ENCODE results near the gene TAS2R60.
"Not testable (repeated sequence)": the region's sequence is repeated elsewhere in the genome, so short reads cannot be mapped to it uniquely, and the experiment has no call there.

The TAS2R60 gene

GRCh38 chr7:143479055-143479766 is 36.0 kb downstream of the TAS2R60 start:
- DNase-seq (ENCODE audit: low spot score), result no peak

GRCh38 chr7:143480501-143480900 is 37.2 kb downstream of the TAS2R60 start:
- no peak for DNase-seq (ENCODE audit: low spot score)

GRCh38 chr7:143484119-143484518 is 40.9 kb downstream of the TAS2R60 start:
- no peak for DNase-seq (ENCODE audit: low spot score)

DNA sequence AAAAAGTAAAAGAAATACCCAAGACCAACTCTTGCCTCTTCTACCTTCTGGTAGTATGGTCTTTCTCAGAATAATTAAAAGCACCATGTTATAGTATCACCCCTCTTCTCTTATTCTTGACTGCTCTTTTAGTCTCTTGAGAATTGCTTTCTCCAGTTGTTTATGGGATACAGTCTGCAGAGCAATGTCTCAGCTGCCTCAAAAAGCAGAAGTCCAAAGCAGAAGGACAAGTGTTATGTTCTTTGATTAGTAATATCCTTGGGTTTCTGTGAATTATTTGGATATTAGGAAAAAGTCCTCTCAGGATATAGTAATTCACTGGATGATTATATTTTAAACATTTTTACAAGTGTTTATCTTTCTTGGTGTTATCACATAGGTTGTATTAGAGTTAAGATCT is 41.8 kb downstream of the TAS2R60 start:
- DNase-seq (ENCODE audit: low spot score), result no peak

DNA sequence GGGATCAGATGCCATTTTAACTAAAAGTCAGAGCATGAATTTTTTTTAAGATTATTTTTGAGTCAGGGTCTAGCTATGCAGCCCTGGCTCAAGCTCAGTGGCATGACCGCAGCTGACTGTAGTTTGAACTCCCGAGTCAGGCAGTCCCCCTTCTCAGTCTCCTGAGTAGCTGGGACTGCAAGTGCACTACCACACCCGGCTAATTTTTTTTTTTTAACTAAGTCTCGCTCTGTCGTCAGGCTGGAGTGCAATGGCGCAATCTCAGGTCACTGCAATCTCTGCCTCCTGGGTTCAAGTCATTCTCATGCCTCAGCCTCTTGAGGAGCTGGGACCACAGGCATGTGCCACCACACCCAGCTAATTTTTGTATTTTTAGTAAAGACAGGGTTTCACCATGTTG is 42.2 kb downstream of the TAS2R60 start:
- no peak for DNase-seq (ENCODE audit: low spot score)

DNA sequence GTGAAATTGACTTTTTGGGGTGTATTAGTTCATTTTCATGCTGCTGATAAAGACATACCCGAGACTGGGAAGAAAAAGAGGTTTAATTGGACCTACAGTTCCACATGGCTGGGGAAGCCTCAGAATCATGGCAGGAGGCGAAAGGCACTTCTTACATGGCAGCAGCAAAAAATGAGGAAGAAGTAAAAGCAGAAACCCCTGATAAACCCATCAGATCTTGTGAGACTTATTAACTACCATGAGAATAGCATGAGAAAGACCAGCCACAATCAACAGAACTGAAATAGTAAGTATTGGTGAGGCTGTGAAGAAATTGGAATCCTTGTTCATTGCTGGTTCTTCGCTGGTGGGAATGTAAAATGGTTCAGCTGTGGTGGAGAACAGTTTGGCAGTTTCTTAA is 43.0 kb downstream of the TAS2R60 start:
- not testable (repeated sequence) for DNase-seq (ENCODE audit: low spot score)

DNA sequence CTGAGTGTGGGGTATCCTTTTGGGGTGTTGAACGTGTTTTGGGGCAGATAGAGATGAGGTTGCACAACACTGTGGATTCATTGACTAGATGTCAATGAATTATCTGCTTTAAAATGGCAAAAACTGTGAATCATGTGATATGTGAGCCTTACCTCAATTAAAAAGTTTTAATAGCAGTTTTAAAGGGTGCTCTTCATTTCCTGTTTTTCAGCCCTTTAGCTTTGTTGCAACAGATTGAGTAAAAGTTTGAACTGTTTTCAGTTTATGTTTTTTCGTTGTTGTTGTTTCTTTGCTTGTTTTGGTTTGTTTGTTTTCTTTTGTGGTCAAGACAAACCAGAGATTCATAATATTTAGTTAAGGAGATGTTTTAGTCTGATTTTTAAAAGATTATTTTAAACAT is 43.8 kb downstream of the TAS2R60 start:
- no peak for DNase-seq (ENCODE audit: low spot score)

DNA sequence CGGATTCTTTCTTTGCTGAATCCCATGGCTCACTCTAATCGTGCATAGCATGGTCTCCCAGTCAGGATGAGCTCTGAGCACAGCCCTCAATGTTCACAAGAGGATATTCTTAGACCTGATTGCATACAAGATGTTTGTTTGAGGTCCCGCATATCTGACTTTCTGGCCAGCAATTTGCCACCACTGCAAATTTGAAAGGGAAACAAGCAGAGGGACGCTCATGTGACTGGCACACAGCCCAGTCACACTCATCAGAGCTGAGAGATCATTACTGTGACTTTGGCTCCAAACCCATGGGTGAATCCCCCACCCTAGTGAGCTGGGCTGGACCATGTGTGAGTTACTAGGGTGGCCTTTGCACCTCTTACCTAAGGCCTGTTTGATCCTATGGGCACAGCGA is 44.3 kb downstream of the TAS2R60 start:
- no peak for DNase-seq (ENCODE audit: low spot score)

GRCh38 chr7:143490717-143491306 is 47.6 kb downstream of the TAS2R60 start:
- DNase-seq (ENCODE audit: low spot score), result no peak

GRCh38 chr7:143492043-143492471 is 48.8 kb downstream of the TAS2R60 start:
- DNase-seq (ENCODE audit: low spot score), result peak; percentile 93

DNA sequence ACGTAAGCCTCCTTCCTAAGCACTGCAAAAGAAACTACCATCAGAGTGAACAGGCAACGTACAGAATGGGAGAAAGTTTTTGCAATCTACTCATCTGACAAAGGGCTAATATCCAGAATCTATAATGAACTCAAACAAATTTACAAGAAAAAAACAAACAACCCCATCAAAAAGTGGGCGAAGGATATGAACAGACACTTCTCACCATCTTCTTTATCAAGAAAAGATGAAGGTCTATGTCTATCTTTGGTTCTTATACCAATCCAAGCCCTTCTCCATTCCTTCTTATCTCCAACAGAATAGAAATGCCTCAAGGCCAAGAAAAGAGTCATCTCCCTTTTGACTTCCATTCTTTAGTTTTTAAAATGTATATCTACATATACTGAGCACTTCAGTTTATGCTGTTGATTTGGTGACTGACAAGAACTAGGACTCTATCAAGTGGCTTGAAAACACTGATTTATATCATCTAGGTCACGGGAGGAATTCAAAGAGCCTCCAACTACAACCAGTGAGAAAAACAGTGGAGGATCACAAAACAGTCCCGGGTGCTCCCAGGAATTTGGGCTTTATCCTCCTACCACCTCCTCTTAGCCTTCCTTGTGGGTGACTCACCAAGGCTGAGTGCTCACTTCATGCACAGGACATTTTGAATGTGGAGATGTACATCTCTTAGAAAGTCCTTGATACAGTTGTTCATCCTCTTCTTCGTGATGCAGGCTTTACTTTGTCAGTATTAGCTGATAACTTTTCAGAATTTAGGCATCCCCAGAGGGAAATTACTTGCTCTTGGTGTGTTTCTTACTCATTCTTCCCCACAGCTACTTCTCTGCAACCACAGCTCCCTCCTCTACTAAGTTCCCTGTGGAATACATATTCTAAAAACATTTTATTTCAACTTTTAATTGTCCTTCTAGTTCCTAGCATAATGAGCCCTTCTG is 49.8 kb downstream of the TAS2R60 start:
- DNase-seq (ENCODE audit: low spot score), result no peak

GRCh38 chr7:143493751-143494150 is 50.5 kb downstream of the TAS2R60 start:
- DNase-seq (ENCODE audit: low spot score), result no peak
